IMR-90 (cell line): ENCODE results near the gene MMAB. TPM values are rescaled to one million over a fixed set of nuclear protein-coding genes. Genes with fewer than 3 reads are reported as not detected.

Experiments
- ATAC-seq: fragments of 200-7000 bp; cut with Tn5 transposase; 2 replicates; pipeline ENCODE4 v1.9.1; 2020; ENCODE audit warnings: low read depth, mild to moderate bottlenecking, moderate library complexity
- BruUV-seq: library from RNA; stranded (reverse); fragments of 400-500 nt; replicated peaks from 2 replicates; lab custom pipeline; 2021; lab: Mats Ljungman, UMichigan
- CTCF ChIA-PET: fragments of 300-600 bp; formaldehyde crosslinking; extraction: SDS; loops from one replicate; lab custom pipeline; 2021; ENCODE audit warnings: antibody characterized with exemption; lab: Yijun Ruan, JAX
- POLR2A ChIA-PET: fragments of 300-600 bp; sonication (Branson Sonifier 250); formaldehyde crosslinking; loops from one replicate; lab custom pipeline; 2022; ENCODE audit warnings: antibody characterized with exemption; ENCODE audit not compliant: unreplicated experiment; lab: Charles Lee
- DNase-seq: peaks from one replicate; pipeline ENCODE4 v3.0.0; 2013
- H2AFZ ChIP-seq: replicated peaks from 2 replicates; pipeline ENCODE3; 2013; ENCODE audit warnings: low read length, mild to moderate bottlenecking; ENCODE audit not compliant: poor library complexity
- H2AK5ac ChIP-seq: 2 replicates; pipeline ENCODE4 v1.6.1; 2013; ENCODE audit warnings: low read depth, low read length, inconsistent platforms
- H2AK9ac ChIP-seq: replicated peaks from 2 replicates; pipeline ENCODE3; 2013; ENCODE audit warnings: mild to moderate bottlenecking, low read depth, low read length, moderate library complexity; ENCODE audit not compliant: poor library complexity
- H2BK120ac ChIP-seq: 2 replicates; pipeline ENCODE4 v1.6.1; 2013; ENCODE audit warnings: low read depth, low read length, inconsistent platforms
- H2BK15ac ChIP-seq: 3 replicates; pipeline ENCODE4 v1.6.1; 2013; ENCODE audit warnings: low read depth, low read length, inconsistent platforms
- H2BK20ac ChIP-seq: 2 replicates; pipeline ENCODE4 v1.6.1; 2013; ENCODE audit warnings: low read depth, mild to moderate bottlenecking, inconsistent platforms, low read length, moderate library complexity
- H2BK5ac ChIP-seq: 2 replicates; pipeline ENCODE4 v1.6.1; 2013; ENCODE audit warnings: mild to moderate bottlenecking, low read depth, low read length, inconsistent platforms; ENCODE audit not compliant: poor library complexity, severe bottlenecking
- H3K14ac ChIP-seq: replicated peaks from 2 replicates; pipeline ENCODE4 v1.6.1; 2013; ENCODE audit warnings: low read depth, low read length, inconsistent platforms
- H3K18ac ChIP-seq: 2 replicates; pipeline ENCODE4 v1.6.1; 2013; ENCODE audit warnings: low read depth, low read length, control low read depth
- H3K23ac ChIP-seq: 2 replicates; pipeline ENCODE4 v1.6.1; 2013; ENCODE audit warnings: low read depth, low read length, inconsistent platforms
- H3K27ac ChIP-seq: 2 replicates; pipeline ENCODE4 v1.5.1; 2013; ENCODE audit warnings: mild to moderate bottlenecking, control low read depth, low read length; ENCODE audit not compliant: insufficient read depth
- H3K27me3 ChIP-seq: 2 replicates; pipeline ENCODE4 v1.6.1; 2013; ENCODE audit warnings: low read length; ENCODE audit not compliant: control insufficient read depth, insufficient read depth
- H3K36me3 ChIP-seq: 2 replicates; pipeline ENCODE4 v1.6.1; 2013; ENCODE audit warnings: low read length, mixed read lengths; ENCODE audit not compliant: control insufficient read depth, insufficient read depth
- H3K4ac ChIP-seq: 2 replicates; pipeline ENCODE4 v1.6.1; 2013; ENCODE audit warnings: low read depth, low read length, inconsistent platforms
- H3K4me1 ChIP-seq: 2 replicates; pipeline ENCODE4 v1.6.1; 2013; ENCODE audit warnings: low read length, mixed read lengths; ENCODE audit not compliant: control insufficient read depth, insufficient read depth
- H3K4me2 ChIP-seq: 2 replicates; pipeline ENCODE4 v1.6.1; 2013; ENCODE audit warnings: low read depth, mild to moderate bottlenecking, control low read depth, low read length, moderate library complexity
- H3K4me3 ChIP-seq: 2 replicates; pipeline ENCODE4 v1.5.1; 2013; ENCODE audit warnings: low read depth, mild to moderate bottlenecking, control low read depth, low read length, moderate library complexity; ENCODE audit not compliant: insufficient read depth
- H3K56ac ChIP-seq: 2 replicates; pipeline ENCODE4 v1.6.1; 2013; ENCODE audit warnings: low read length, inconsistent platforms; ENCODE audit not compliant: insufficient read depth; ENCODE audit errors: extremely low read depth
- H3K79me1 ChIP-seq, 2 experiments: 2 replicates each; pipeline ENCODE4 v1.6.1; 2013; ENCODE audit warnings: low read length in 2 of 2, inconsistent platforms in 1 of 2, low read depth in 1 of 2
- H3K9ac ChIP-seq: 2 replicates; pipeline ENCODE4 v1.6.1; 2013; ENCODE audit warnings: low read depth, low read length, control low read depth
- H3K9me1 ChIP-seq: 2 replicates; pipeline ENCODE4 v1.6.1; 2013; ENCODE audit warnings: low read length, inconsistent platforms; ENCODE audit not compliant: insufficient read depth
- H3K9me3 ChIP-seq: 2 replicates; pipeline ENCODE4 v1.6.1; 2013; ENCODE audit warnings: low read length; ENCODE audit not compliant: control insufficient read depth, insufficient read depth
- H4K20me1 ChIP-seq: 2 replicates; pipeline ENCODE4 v1.6.1; 2013; ENCODE audit warnings: low read length, inconsistent platforms; ENCODE audit not compliant: insufficient read depth
- H4K5ac ChIP-seq: 2 replicates; pipeline ENCODE4 v1.6.1; 2013; ENCODE audit warnings: mild to moderate bottlenecking, low read depth, low read length, control low read depth
- H4K8ac ChIP-seq, 2 experiments: 2 replicates each; pipeline ENCODE4 v1.6.1; 2013; ENCODE audit warnings: low read depth in 2 of 2, low read length in 2 of 2, control low read depth in 1 of 2, inconsistent platforms in 1 of 2
- H4K91ac ChIP-seq: 2 replicates; pipeline ENCODE4 v1.6.1; 2013; ENCODE audit warnings: low read depth, low read length, inconsistent platforms; ENCODE audit not compliant: insufficient read depth
- CEBPB ChIP-seq: IDR thresholded peaks from 2 replicates; pipeline ENCODE4 v1.6.1; 2012; ENCODE audit warnings: low read depth, low read length, improper control_type of control experiment
- CHD1 ChIP-seq: IDR thresholded peaks from 2 replicates; pipeline ENCODE4 v1.6.1; 2012; ENCODE audit warnings: low read depth, low read length, improper control_type of control experiment
- FOS ChIP-seq: fragments of 150-350 bp; IDR thresholded peaks from 2 replicates; pipeline ENCODE4 v1.6.1; 2016; ENCODE audit warnings: low read depth, low read length
- MAFK ChIP-seq: IDR thresholded peaks from 2 replicates; pipeline ENCODE4 v1.6.1; 2012; ENCODE audit warnings: low read depth, low read length, improper control_type of control experiment
- MXI1 ChIP-seq: IDR thresholded peaks from 2 replicates; pipeline ENCODE4 v1.6.1; 2012; ENCODE audit warnings: low read depth, mild to moderate bottlenecking, low read length, moderate library complexity, borderline replicate concordance
- NFE2L2 ChIP-seq: fragments of 150-350 bp; IDR thresholded peaks from 2 replicates; pipeline ENCODE4 v1.6.1; 2016; ENCODE audit warnings: low read depth, mild to moderate bottlenecking, low read length
- RCOR1 ChIP-seq: IDR thresholded peaks from 2 replicates; pipeline ENCODE4 v1.6.1; 2012; ENCODE audit warnings: mild to moderate bottlenecking, low read length, improper control_type of control experiment; ENCODE audit not compliant: insufficient replicate concordance
- WGBS, 2 experiments: methylation state at CpG; one replicate each; pipeline versions ENCODE4 v1.1.5 to v1.1.7; 2013; ENCODE audit warnings: missing lambda C conversion rate in 2 of 2; ENCODE audit not compliant: insufficient read length in 1 of 2; ENCODE audit errors: extremely low coverage in 2 of 2; 5-methylcytosine and 5-hydroxymethylcytosine counted together
- dilution Hi-C: fragments of 300-500 bp; cut with HindIII; formaldehyde crosslinking; loops from one replicate; pipeline ENCODE4 v1.14.3; 2018; ENCODE audit warnings: low sequenced_read_pairs; ENCODE audit not compliant: unreplicated experiment
- in situ Hi-C: fragments of 300-500 bp; cut with MboI; formaldehyde crosslinking; loops from 3 replicates; pipeline ENCODE4 v1.14.3; 2019; ENCODE audit warnings: low sequenced_read_pairs, inconsistent platforms, mixed read lengths
- intact Hi-C: fragments of 100-400 bp; cut with micrococcal nuclease; formaldehyde crosslinking; loops from 2 replicates; pipeline ENCODE4 v1.10.0; 2022
- polyA plus RNA-seq, 3 experiments: library from polyadenylated mRNA; depleted of rRNA; stranded (reverse); fragments of >200 nt; gene quantifications; 2 replicates each; pipeline ENCODE4 v1.2.3, GENCODE V29; 2012; ENCODE audit warnings: low replicate concordance in 1 of 3
- total RNA-seq: library from RNA; depleted of rRNA; stranded (reverse); fragments of >200 nt; gene quantifications from 2 replicates; pipeline ENCODE4 v1.2.3, GENCODE V29; 2012
- TF ChIP-seq, protein P1 (sequence below): fragments of 150-350 bp; IDR thresholded peaks from 2 replicates; pipeline ENCODE4 v1.6.1; 2017; ENCODE audit warnings: mild to moderate bottlenecking, antibody characterized with exemption, low read length, low read depth
- TF ChIP-seq, protein P2 (sequence below): conservative IDR thresholded peaks from 2 replicates; pipeline ENCODE4 v1.5.1; 2012; ENCODE audit warnings: mild to moderate bottlenecking, low read depth, low read length, improper control_type of control experiment

MMAB gene
- total and polyA plus RNA-seq, 2 of the 4 experiments (the other 2 are of a cell fraction) = 16.5 to 16.9 TPM

DNA sequence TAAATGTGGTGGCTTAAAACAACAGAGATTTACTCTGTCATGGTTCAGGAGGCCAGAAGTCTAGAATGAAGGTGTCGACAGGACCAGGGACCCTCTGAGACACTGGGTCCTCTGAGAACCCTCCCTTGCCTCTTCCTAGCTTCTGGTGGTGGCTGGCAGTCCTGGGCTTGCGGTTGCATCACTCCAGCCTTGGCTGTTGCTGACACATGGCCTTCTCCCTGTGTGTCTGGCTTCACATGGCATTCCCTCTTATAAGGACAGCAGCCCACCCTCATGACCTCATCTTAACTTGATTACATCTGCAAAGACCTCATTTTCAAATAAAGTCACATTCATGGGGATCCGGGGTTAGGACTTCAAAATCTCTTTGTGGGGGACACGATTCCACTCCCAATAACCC, 37.2 kb upstream of the MMAB start:
- CTCF ChIA-PET = no interaction called here
- Histone ChIP-seq H4K20me1 (no peaks in the 10 kb centered on the region), H3K36me3 (no peaks in the 10 kb centered on the region), H4K5ac (no peak overlapping the region), H4K91ac (no peak overlapping the region), H2BK20ac (no peak overlapping the region), H3K9me3 (no peaks in the 10 kb centered on the region; the same call in 1 of the 2 replicates), H2AK9ac (no peak overlapping the region), H3K9ac (no peak overlapping the region), H3K14ac (no peak overlapping the region), H3K4me2 (no peak overlapping the region), H2BK120ac (no peak overlapping the region), H3K4me1 (no peaks in the 10 kb centered on the region), H2BK5ac (no peak overlapping the region), H3K56ac (no peak overlapping the region), H2BK15ac (no peak overlapping the region), H3K27me3 (peaks cover 65% of the 10 kb centered on the region), H4K8ac (no peak overlapping the region), H2AFZ (no peak overlapping the region), H3K79me1 (no peaks in the 10 kb centered on the region), H3K4me3 (no peak overlapping the region), H3K9me1 (no peaks in the 10 kb centered on the region), H3K27ac (no peak overlapping the region), H3K23ac (no peak overlapping the region; the same call in 1 of the 2 replicates), H3K4ac (no peak overlapping the region), H2AK5ac (no peak overlapping the region), H3K18ac (no peak overlapping the region)
- dilution Hi-C loops (no loop called here), intact Hi-C loops (no loop called here), in situ Hi-C loops (no loop called here)
- 100% methylated on average over 1 of the region's 4 CpGs; no CpG with 5 or more reads in 1 of the 2 experiments for WGBS, 2 experiments
- POLR2A ChIA-PET = no interaction called here
- no TSS peak for BruUV-seq
- DNase-seq (no peak), ATAC-seq (no peak)
- TF ChIP-seq, protein P1, sequence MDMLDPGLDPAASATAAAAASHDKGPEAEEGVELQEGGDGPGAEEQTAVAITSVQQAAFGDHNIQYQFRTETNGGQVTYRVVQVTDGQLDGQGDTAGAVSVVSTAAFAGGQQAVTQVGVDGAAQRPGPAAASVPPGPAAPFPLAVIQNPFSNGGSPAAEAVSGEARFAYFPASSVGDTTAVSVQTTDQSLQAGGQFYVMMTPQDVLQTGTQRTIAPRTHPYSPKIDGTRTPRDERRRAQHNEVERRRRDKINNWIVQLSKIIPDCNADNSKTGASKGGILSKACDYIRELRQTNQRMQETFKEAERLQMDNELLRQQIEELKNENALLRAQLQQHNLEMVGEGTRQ = no peak
- TF ChIP-seq CHD1 (no peak), MAFK (no peak), MXI1 (no peak), FOS (no peak), RCOR1 (no peak), NFE2L2 (no peak), CEBPB (no peak)
- TF ChIP-seq, protein P2, sequence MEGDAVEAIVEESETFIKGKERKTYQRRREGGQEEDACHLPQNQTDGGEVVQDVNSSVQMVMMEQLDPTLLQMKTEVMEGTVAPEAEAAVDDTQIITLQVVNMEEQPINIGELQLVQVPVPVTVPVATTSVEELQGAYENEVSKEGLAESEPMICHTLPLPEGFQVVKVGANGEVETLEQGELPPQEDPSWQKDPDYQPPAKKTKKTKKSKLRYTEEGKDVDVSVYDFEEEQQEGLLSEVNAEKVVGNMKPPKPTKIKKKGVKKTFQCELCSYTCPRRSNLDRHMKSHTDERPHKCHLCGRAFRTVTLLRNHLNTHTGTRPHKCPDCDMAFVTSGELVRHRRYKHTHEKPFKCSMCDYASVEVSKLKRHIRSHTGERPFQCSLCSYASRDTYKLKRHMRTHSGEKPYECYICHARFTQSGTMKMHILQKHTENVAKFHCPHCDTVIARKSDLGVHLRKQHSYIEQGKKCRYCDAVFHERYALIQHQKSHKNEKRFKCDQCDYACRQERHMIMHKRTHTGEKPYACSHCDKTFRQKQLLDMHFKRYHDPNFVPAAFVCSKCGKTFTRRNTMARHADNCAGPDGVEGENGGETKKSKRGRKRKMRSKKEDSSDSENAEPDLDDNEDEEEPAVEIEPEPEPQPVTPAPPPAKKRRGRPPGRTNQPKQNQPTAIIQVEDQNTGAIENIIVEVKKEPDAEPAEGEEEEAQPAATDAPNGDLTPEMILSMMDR = no peak
